Measurements from ENCODE around the gene SPAG6.
"Not testable (repeated sequence)": the region's sequence is repeated elsewhere in the genome, so short reads cannot be mapped to it uniquely, and the experiment has no call there.

SPAG6 gene

GRCh38 chr10:22391600-22391999 lies 46.3 kb downstream of the SPAG6 start:
- Histone ChIP-seq H3K27ac (ENCODE audit: low read length) (no peak overlapping the region), H2AFZ (ENCODE audit: low read depth, low read length) (no peak overlapping the region), H3K36me3 (ENCODE audit: insufficient read depth, low read length) (no peaks in the 10 kb centered on the region), H3K4me1 (ENCODE audit: insufficient read depth, low read length) (no peaks in the 10 kb centered on the region), H3K4me3 (ENCODE audit: low read depth in 1 of 2, low read length in 2 of 2) (no peak overlapping the region), H3K9ac (ENCODE audit: low read depth, low read length) (no peak overlapping the region), H4K20me1 (ENCODE audit: insufficient read depth, low read length) (no peaks in the 10 kb centered on the region), H3K4me2 (ENCODE audit: insufficient read depth, low read length) (no peak overlapping the region), H3K9me3 (ENCODE audit: insufficient read depth, low read length, severe bottlenecking) (no peaks in the 10 kb centered on the region), H3K79me2 (ENCODE audit: insufficient read depth, low read length) (no peaks in the 10 kb centered on the region), H3K27me3 (ENCODE audit: insufficient read depth, low read length, poor library complexity) (no peaks in the 10 kb centered on the region)
- no peak for TF ChIP-seq EZH2 (IDR thresholded peaks at IDR 0.05; ENCODE audit: borderline replicate concordance, low read depth, low read length, severe bottlenecking)
- TF ChIP-seq CTCF (IDR thresholded peaks at IDR 0.05; ENCODE audit: borderline replicate concordance, extremely low read depth, low read length, poor library complexity, severe bottlenecking) = no peak
- DNase-seq (no peak), ATAC-seq (ENCODE audit: insufficient read depth, low read depth) (no peak)

DNA sequence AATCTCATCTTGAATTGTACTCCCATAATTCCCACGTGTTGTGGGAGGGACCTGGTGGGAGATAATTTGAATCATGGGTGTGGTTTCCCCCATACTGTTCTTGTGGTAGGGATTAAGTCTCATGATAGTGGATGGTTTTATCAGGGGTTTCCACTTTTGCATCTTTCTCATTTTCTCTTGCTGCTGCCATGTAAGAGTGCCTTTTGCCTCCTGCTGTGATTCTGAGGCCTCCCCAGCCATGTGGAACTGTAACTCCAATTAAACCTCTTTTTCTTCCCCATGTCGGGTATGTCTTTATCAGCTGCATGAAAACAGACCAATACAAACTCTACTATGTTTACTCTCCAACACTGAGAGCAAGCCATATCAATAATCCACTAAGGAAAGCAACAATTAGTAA lies 50.9 kb downstream of the SPAG6 start:
- not testable (repeated sequence) for H3K4me1 ChIP-seq (ENCODE audit: insufficient read depth, low read length); H2AFZ ChIP-seq (ENCODE audit: low read depth, low read length); H3K9me3 ChIP-seq (ENCODE audit: insufficient read depth, low read length, severe bottlenecking); H3K9ac ChIP-seq (ENCODE audit: low read depth, low read length); ATAC-seq (ENCODE audit: insufficient read depth, low read depth); DNase-seq; H3K27me3 ChIP-seq (ENCODE audit: insufficient read depth, low read length, poor library complexity); H3K36me3 ChIP-seq (ENCODE audit: insufficient read depth, low read length); H4K20me1 ChIP-seq (ENCODE audit: insufficient read depth, low read length); H3K27ac ChIP-seq (ENCODE audit: low read length); H3K4me2 ChIP-seq (ENCODE audit: insufficient read depth, low read length); H3K4me3 ChIP-seq (ENCODE audit: low read depth in 1 of 2, low read length in 2 of 2); H3K79me2 ChIP-seq (ENCODE audit: insufficient read depth, low read length)

GRCh38 chr10:22406916-22407315 lies 61.6 kb downstream of the SPAG6 start:
- not testable (repeated sequence) for H3K27me3 ChIP-seq (ENCODE audit: insufficient read depth, low read length, poor library complexity); H3K4me1 ChIP-seq (ENCODE audit: insufficient read depth, low read length); H3K9me3 ChIP-seq (ENCODE audit: insufficient read depth, low read length, severe bottlenecking); H2AFZ ChIP-seq (ENCODE audit: low read depth, low read length); ATAC-seq (ENCODE audit: insufficient read depth, low read depth); H3K9ac ChIP-seq (ENCODE audit: low read depth, low read length); H3K4me2 ChIP-seq (ENCODE audit: insufficient read depth, low read length); H4K20me1 ChIP-seq (ENCODE audit: insufficient read depth, low read length); H3K4me3 ChIP-seq (ENCODE audit: low read depth in 1 of 2, low read length in 2 of 2); DNase-seq; H3K27ac ChIP-seq (ENCODE audit: low read length); H3K79me2 ChIP-seq (ENCODE audit: insufficient read depth, low read length); H3K36me3 ChIP-seq (ENCODE audit: insufficient read depth, low read length)

- no peak overlapping the region for H3K4me3 ChIP-seq (ENCODE audit: low read depth in 1 of 2, low read length in 2 of 2)
- TF ChIP-seq EZH2 (IDR thresholded peaks at IDR 0.05; ENCODE audit: borderline replicate concordance, low read depth, low read length, severe bottlenecking) (no peak), CTCF (IDR thresholded peaks at IDR 0.05; ENCODE audit: borderline replicate concordance, extremely low read depth, low read length, poor library complexity, severe bottlenecking) (no peak)
- no peaks in the 10 kb centered on the region for H3K4me1 ChIP-seq (ENCODE audit: insufficient read depth, low read length)
- H3K9ac ChIP-seq (ENCODE audit: low read depth, low read length) = no peak overlapping the region
- H3K79me2 ChIP-seq (ENCODE audit: insufficient read depth, low read length) = no peaks in the 10 kb centered on the region
- no peaks in the 10 kb centered on the region for H4K20me1 ChIP-seq (ENCODE audit: insufficient read depth, low read length)
- no peaks in the 10 kb centered on the region for H3K27me3 ChIP-seq (ENCODE audit: insufficient read depth, low read length, poor library complexity)
- H3K9me3 ChIP-seq (ENCODE audit: insufficient read depth, low read length, severe bottlenecking) = no peaks in the 10 kb centered on the region
- no peak for ATAC-seq (ENCODE audit: insufficient read depth, low read depth)
- DNase-seq = no peak
- H3K27ac ChIP-seq (ENCODE audit: low read length) = no peak overlapping the region
- H3K36me3 ChIP-seq (ENCODE audit: insufficient read depth, low read length) = no peaks in the 10 kb centered on the region
- H2AFZ ChIP-seq (ENCODE audit: low read depth, low read length) = no peak overlapping the region
- no peak overlapping the region for H3K4me2 ChIP-seq (ENCODE audit: insufficient read depth, low read length)
Measured at GRCh38 chr10:22410394-22410793, 65.1 kb downstream of the SPAG6 start.
